ENCODE data around the gene POLR2A. TPM values are rescaled to one million over a fixed set of nuclear protein-coding genes. Genes with fewer than 3 reads are reported as not detected.

Gene POLR2A
- total RNA-seq, 1 donor from 2014 or later: 204 TPM

GRCh38 chr17:7497228-7497627, 13.1 kb downstream of the POLR2A start:
- H3K36me3 Mint-ChIP-seq: peaks cover 53% of the 10 kb centered on the region
- H3K4me1 Mint-ChIP-seq: no peaks in the 10 kb centered on the region
- H3K27me3 Mint-ChIP-seq (ENCODE audit: low read depth): no peaks in the 10 kb centered on the region
- DNase-seq (ENCODE audit: low spot score in 2 of 2, unreplicated experiment in 2 of 2): no peak
- no peaks in the 10 kb centered on the region for H3K9me3 Mint-ChIP-seq
- no peak overlapping the region for H3K27ac Mint-ChIP-seq
- no peak overlapping the region for H3K4me3 Mint-ChIP-seq
- TF ChIP-seq, protein P1, sequence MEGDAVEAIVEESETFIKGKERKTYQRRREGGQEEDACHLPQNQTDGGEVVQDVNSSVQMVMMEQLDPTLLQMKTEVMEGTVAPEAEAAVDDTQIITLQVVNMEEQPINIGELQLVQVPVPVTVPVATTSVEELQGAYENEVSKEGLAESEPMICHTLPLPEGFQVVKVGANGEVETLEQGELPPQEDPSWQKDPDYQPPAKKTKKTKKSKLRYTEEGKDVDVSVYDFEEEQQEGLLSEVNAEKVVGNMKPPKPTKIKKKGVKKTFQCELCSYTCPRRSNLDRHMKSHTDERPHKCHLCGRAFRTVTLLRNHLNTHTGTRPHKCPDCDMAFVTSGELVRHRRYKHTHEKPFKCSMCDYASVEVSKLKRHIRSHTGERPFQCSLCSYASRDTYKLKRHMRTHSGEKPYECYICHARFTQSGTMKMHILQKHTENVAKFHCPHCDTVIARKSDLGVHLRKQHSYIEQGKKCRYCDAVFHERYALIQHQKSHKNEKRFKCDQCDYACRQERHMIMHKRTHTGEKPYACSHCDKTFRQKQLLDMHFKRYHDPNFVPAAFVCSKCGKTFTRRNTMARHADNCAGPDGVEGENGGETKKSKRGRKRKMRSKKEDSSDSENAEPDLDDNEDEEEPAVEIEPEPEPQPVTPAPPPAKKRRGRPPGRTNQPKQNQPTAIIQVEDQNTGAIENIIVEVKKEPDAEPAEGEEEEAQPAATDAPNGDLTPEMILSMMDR (IDR thresholded peaks at IDR 0.05; ENCODE audit: unreplicated experiment): no peak

GRCh38 chr17:7497636-7498035, 13.5 kb downstream of the POLR2A start:
- no peak for DNase-seq (ENCODE audit: low spot score in 2 of 2, unreplicated experiment in 2 of 2)
- H3K27ac Mint-ChIP-seq: no peak overlapping the region
- H3K27me3 Mint-ChIP-seq (ENCODE audit: low read depth): no peaks in the 10 kb centered on the region
- H3K36me3 Mint-ChIP-seq: peaks cover 57% of the 10 kb centered on the region
- H3K4me1 Mint-ChIP-seq: no peaks in the 10 kb centered on the region
- TF ChIP-seq, protein P1 (IDR thresholded peaks at IDR 0.05; ENCODE audit: unreplicated experiment): no peak
- no peak overlapping the region for H3K4me3 Mint-ChIP-seq
- no peaks in the 10 kb centered on the region for H3K9me3 Mint-ChIP-seq

DNA sequence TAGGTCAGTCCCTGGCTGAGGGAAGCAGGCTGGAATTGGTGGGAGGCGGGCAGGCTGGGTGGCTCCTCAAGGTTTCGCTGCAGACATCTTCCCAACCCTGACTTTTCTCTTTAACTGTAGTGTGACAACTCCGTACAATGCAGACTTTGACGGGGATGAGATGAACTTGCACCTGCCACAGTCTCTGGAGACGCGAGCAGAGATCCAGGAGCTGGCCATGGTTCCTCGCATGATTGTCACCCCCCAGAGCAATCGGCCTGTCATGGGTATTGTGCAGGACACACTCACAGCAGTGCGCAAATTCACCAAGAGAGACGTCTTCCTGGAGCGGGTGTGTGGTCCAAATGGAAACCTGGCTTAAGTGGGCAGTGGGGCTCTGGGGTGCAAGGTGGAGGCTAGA, 15.0 kb downstream of the POLR2A start:
- H3K27me3 Mint-ChIP-seq (ENCODE audit: low read depth): no peaks in the 10 kb centered on the region
- DNase-seq (ENCODE audit: low spot score in 2 of 2, unreplicated experiment in 2 of 2): no peak
- no peak overlapping the region for H3K4me3 Mint-ChIP-seq
- H3K36me3 Mint-ChIP-seq: peaks cover 62% of the 10 kb centered on the region
- H3K9me3 Mint-ChIP-seq: no peaks in the 10 kb centered on the region
- H3K4me1 Mint-ChIP-seq: no peaks in the 10 kb centered on the region
- no peak overlapping the region for H3K27ac Mint-ChIP-seq
- TF ChIP-seq, protein P1 (IDR thresholded peaks at IDR 0.05; ENCODE audit: unreplicated experiment): no peak

DNA sequence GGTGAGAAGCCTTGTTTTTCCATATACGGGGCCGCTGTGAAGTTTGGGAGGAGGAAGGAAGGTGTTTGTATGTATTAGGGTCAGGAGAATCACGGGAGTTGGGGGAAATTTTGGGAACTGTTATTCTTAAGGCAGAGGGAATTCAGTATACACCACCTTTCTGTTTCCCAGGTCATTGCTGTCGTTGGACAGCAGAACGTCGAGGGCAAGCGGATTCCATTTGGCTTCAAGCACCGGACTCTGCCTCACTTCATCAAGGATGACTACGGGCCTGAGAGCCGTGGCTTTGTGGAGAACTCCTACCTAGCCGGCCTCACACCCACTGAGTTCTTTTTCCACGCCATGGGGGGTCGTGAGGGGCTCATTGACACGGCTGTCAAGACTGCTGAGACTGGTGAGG, 17.6 kb downstream of the POLR2A start:
- TF ChIP-seq, protein P1 (IDR thresholded peaks at IDR 0.05; ENCODE audit: unreplicated experiment): no peak
- DNase-seq (ENCODE audit: low spot score in 2 of 2, unreplicated experiment in 2 of 2): no peak
- H3K9me3 Mint-ChIP-seq: no peaks in the 10 kb centered on the region
- no peaks in the 10 kb centered on the region for H3K27me3 Mint-ChIP-seq (ENCODE audit: low read depth)
- H3K4me1 Mint-ChIP-seq: no peaks in the 10 kb centered on the region
- no peak overlapping the region for H3K27ac Mint-ChIP-seq
- no peak overlapping the region for H3K4me3 Mint-ChIP-seq
- H3K36me3 Mint-ChIP-seq: peaks cover 57% of the 10 kb centered on the region

GRCh38 chr17:7502171-7502847, 18.1 kb downstream of the POLR2A start:
- Mint-ChIP-seq H3K4me3 (no peak overlapping the region), H3K27me3 (ENCODE audit: low read depth) (no peaks in the 10 kb centered on the region), H3K27ac (no peak overlapping the region), H3K4me1 (no peaks in the 10 kb centered on the region), H3K9me3 (no peaks in the 10 kb centered on the region), H3K36me3 (peaks cover 54% of the 10 kb centered on the region)
- TF ChIP-seq, protein P1 (IDR thresholded peaks at IDR 0.05; ENCODE audit: unreplicated experiment): no peak
- no peak for DNase-seq (ENCODE audit: low spot score in 2 of 2, unreplicated experiment in 2 of 2)

Measured in mesothelial cell of epicardium (in vitro differentiated cells).